Measurements from ENCODE around the gene SUV39H1. TPM values are rescaled to one million over a fixed set of nuclear protein-coding genes. Genes with fewer than 3 reads are reported as not detected.

SUV39H1 gene
- polyA plus RNA-seq, 1 of the 3 experiments (the other 2 are of a cell fraction): 8.5 TPM

DNA sequence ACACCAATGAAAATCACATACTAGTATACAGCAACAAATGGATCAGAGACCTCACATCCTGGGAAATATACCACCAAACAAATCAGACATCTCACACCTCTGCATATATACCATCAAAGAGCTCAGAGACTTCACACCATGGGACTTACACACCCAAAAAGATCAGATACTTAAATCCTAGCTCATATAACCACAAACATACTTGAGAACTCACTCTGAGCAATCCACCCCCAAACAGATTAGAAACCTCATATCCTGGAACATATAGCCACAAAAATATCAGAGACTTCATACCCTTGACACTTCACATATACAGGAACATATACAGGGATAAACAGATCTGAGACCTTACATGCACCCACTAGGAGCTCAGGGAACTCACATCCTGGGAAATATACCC, 32.1 kb downstream of the SUV39H1 start:
- no peak for DNase-seq
- POLR2A ChIA-PET: interaction anchor here (1.2 kb wide), 1 partner anchor 9 kb away, joined by 4 read pairs; no protein-coding TSS in a partner anchor
- Histone ChIP-seq H3K4me3 (ENCODE audit: low read depth in 2 of 2, low read length in 1 of 2) (no peak overlapping the region), H4K20me1 (ENCODE audit: insufficient read depth) (no peaks in the 10 kb centered on the region), H3K27me3 (ENCODE audit: insufficient read depth) (no peaks in the 10 kb centered on the region; the same call in 1 of the 2 replicates), H3K4me1 (ENCODE audit: control insufficient read depth in 1 of 2, insufficient read depth in 2 of 2, low read depth in 1 of 2, low read length in 1 of 2) (no peaks in the 10 kb centered on the region), H3K79me2 (ENCODE audit: insufficient read depth) (no peaks in the 10 kb centered on the region), H3K27ac (ENCODE audit: low read depth in 2 of 2, low read length in 1 of 2) (no peak overlapping the region), H3K9ac (no peak overlapping the region), H3K9me2 (no peaks in the 10 kb centered on the region), H3K36me3 (replicated peaks in 1 of 2; ENCODE audit: control insufficient read depth in 1 of 2, insufficient read depth in 2 of 2, low read length in 1 of 2) (no peaks in the 10 kb centered on the region), H3K9me3 (no peaks in the 10 kb centered on the region), H2AFZ (ENCODE audit: low read depth) (no peak overlapping the region), H3F3A (replicated peaks; ENCODE audit: insufficient read depth) (no peaks in the 10 kb centered on the region), H3K4me2 (no peak overlapping the region)
- TF ChIP-seq JUND (IDR thresholded peaks at IDR 0.05) (no peak), SIN3A (IDR thresholded peaks at IDR 0.05; ENCODE audit: borderline replicate concordance, low read depth, low read length) (no peak), POLR2AphosphoS5 (IDR thresholded peaks at IDR 0.05; ENCODE audit: low read depth, low read length) (no peak), ZBTB33 (IDR thresholded peaks at IDR 0.05; ENCODE audit: borderline replicate concordance, low read depth) (no peak), RAD21 (IDR thresholded peaks at IDR 0.05; ENCODE audit: low read length) (no peak), TAF1 (IDR thresholded peaks at IDR 0.05; ENCODE audit: borderline replicate concordance, low read depth, low read length) (no peak), YY1 (IDR thresholded peaks at IDR 0.05; ENCODE audit: low read depth) (no peak), FOXM1 (IDR thresholded peaks at IDR 0.05; ENCODE audit: low read depth) (no peak), RFX5 (IDR thresholded peaks at IDR 0.05; ENCODE audit: low read length) (no peak), MXI1 (IDR thresholded peaks at IDR 0.05; ENCODE audit: low read depth, low read length) (no peak), FOXJ3 (CRISPR knock-in tag; IDR thresholded peaks at IDR 0.05) (no peak), FOSL2 (IDR thresholded peaks at IDR 0.05; ENCODE audit: borderline replicate concordance, low read depth) (no peak), NRF1 (IDR thresholded peaks at IDR 0.05; ENCODE audit: low read depth, low read length) (no peak), GATA2 (CRISPR knock-in tag; IDR thresholded peaks at IDR 0.05) (no peak), EP300 (IDR thresholded peaks at IDR 0.05; ENCODE audit: borderline replicate concordance in 1 of 2, low read depth in 1 of 2, low read length in 1 of 2) (no peak), MEF2A (IDR thresholded peaks at IDR 0.05; ENCODE audit: borderline replicate concordance, low read depth) (no peak)
- TF ChIP-seq, protein P1, sequence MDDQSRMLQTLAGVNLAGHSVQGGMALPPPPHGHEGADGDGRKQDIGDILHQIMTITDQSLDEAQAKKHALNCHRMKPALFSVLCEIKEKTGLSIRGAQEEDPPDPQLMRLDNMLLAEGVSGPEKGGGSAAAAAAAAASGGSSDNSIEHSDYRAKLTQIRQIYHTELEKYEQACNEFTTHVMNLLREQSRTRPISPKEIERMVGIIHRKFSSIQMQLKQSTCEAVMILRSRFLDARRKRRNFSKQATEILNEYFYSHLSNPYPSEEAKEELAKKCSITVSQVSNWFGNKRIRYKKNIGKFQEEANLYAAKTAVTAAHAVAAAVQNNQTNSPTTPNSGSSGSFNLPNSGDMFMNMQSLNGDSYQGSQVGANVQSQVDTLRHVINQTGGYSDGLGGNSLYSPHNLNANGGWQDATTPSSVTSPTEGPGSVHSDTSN (IDR thresholded peaks at IDR 0.05): no peak
- CTCF ChIA-PET: no interaction called here

GRCh38 chrX:48736303-48736702, 39.8 kb downstream of the SUV39H1 start:
- peak overlapping the region; percentile 37 to 64; a peak in 3 of 4 replicates for H3K4me3 ChIP-seq (ENCODE audit: low read depth in 2 of 2, low read length in 1 of 2)
- no peaks in the 10 kb centered on the region for H3F3A ChIP-seq (replicated peaks; ENCODE audit: insufficient read depth)
- H3K27ac ChIP-seq (ENCODE audit: low read depth in 2 of 2, low read length in 1 of 2): no peak overlapping the region; a peak in 1 of 4 replicates
- no peak for DNase-seq
- H3K9me3 ChIP-seq: no peaks in the 10 kb centered on the region
- no peaks in the 10 kb centered on the region for H3K36me3 ChIP-seq (replicated peaks in 1 of 2; ENCODE audit: control insufficient read depth in 1 of 2, insufficient read depth in 2 of 2, low read length in 1 of 2)
- peaks cover 9% of the 10 kb centered on the region; the same call in 1 of the 2 replicates for H3K27me3 ChIP-seq (ENCODE audit: insufficient read depth)
- no peaks in the 10 kb centered on the region for H3K9me2 ChIP-seq
- H2AFZ ChIP-seq (ENCODE audit: low read depth): peak overlapping the region; percentile 89
- H3K4me1 ChIP-seq (ENCODE audit: control insufficient read depth in 1 of 2, insufficient read depth in 2 of 2, low read depth in 1 of 2, low read length in 1 of 2): peaks cover 4 to 6% of the 10 kb centered on the region in 2 experiments; a peak in 1 of 4 replicates
- WGBS (ENCODE audit: low lambda C conversion rate): 59% methylated on average over 1 of the region's 1 CpG
- no peaks in the 10 kb centered on the region for H4K20me1 ChIP-seq (ENCODE audit: insufficient read depth)
- peak overlapping the region; percentile 67 for H3K4me2 ChIP-seq
- CTCF ChIA-PET: no interaction called here
- POLR2A ChIA-PET: no interaction called here
- no peaks in the 10 kb centered on the region for H3K79me2 ChIP-seq (ENCODE audit: insufficient read depth)
- no peak overlapping the region for H3K9ac ChIP-seq
- TF ChIP-seq TAF1 (IDR thresholded peaks at IDR 0.05; ENCODE audit: borderline replicate concordance, low read depth, low read length) (no peak), EP300 (IDR thresholded peaks at IDR 0.05; ENCODE audit: borderline replicate concordance in 1 of 2, low read depth in 1 of 2, low read length in 1 of 2) (no peak), NFIC (IDR thresholded peaks at IDR 0.05; ENCODE audit: borderline replicate concordance) (no peak), JUND (IDR thresholded peaks at IDR 0.05) (no peak), MEF2A (IDR thresholded peaks at IDR 0.05; ENCODE audit: borderline replicate concordance, low read depth) (no peak), RFX5 (IDR thresholded peaks at IDR 0.05; ENCODE audit: low read length) (no peak), TEAD4 (IDR thresholded peaks at IDR 0.05; ENCODE audit: borderline replicate concordance, insufficient read depth) (no peak), NRF1 (IDR thresholded peaks at IDR 0.05; ENCODE audit: low read depth, low read length) (no peak), ELF1 (IDR thresholded peaks at IDR 0.05) (no peak), SIN3A (IDR thresholded peaks at IDR 0.05; ENCODE audit: borderline replicate concordance, low read depth, low read length) (no peak), FOXM1 (IDR thresholded peaks at IDR 0.05; ENCODE audit: low read depth) (no peak), MXI1 (IDR thresholded peaks at IDR 0.05; ENCODE audit: low read depth, low read length) (no peak)
- TF ChIP-seq, protein P2, sequence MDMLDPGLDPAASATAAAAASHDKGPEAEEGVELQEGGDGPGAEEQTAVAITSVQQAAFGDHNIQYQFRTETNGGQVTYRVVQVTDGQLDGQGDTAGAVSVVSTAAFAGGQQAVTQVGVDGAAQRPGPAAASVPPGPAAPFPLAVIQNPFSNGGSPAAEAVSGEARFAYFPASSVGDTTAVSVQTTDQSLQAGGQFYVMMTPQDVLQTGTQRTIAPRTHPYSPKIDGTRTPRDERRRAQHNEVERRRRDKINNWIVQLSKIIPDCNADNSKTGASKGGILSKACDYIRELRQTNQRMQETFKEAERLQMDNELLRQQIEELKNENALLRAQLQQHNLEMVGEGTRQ (IDR thresholded peaks at IDR 0.05; ENCODE audit: borderline replicate concordance, low read depth, low read length): no peak
- TF ChIP-seq, protein P3, sequence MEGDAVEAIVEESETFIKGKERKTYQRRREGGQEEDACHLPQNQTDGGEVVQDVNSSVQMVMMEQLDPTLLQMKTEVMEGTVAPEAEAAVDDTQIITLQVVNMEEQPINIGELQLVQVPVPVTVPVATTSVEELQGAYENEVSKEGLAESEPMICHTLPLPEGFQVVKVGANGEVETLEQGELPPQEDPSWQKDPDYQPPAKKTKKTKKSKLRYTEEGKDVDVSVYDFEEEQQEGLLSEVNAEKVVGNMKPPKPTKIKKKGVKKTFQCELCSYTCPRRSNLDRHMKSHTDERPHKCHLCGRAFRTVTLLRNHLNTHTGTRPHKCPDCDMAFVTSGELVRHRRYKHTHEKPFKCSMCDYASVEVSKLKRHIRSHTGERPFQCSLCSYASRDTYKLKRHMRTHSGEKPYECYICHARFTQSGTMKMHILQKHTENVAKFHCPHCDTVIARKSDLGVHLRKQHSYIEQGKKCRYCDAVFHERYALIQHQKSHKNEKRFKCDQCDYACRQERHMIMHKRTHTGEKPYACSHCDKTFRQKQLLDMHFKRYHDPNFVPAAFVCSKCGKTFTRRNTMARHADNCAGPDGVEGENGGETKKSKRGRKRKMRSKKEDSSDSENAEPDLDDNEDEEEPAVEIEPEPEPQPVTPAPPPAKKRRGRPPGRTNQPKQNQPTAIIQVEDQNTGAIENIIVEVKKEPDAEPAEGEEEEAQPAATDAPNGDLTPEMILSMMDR (IDR thresholded peaks at IDR 0.05): no peak
- TF ChIP-seq, protein P4, sequence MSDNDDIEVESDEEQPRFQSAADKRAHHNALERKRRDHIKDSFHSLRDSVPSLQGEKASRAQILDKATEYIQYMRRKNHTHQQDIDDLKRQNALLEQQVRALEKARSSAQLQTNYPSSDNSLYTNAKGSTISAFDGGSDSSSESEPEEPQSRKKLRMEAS (IDR thresholded peaks at IDR 0.05; ENCODE audit: low read depth): no peak

All from SK-N-SH (cell line).